A673 (cell line): ENCODE measurements around the gene COPS9. TPM values are rescaled to one million over a fixed set of nuclear protein-coding genes. Genes with fewer than 3 reads are reported as not detected.
A peak's percentile ranks its signal among the peaks of the same experiment; 100 is the strongest.

ENCODE experiments used
- Bru-seq: library from RNA; stranded (reverse); fragments of 400-500 nt; gene quantifications from one replicate; lab custom pipeline; 2021; lab: Mats Ljungman, UMichigan
- BruChase-seq, 2 experiments: library from RNA; stranded (reverse); fragments of 400-500 nt; gene quantifications; one replicate each; lab custom pipeline; 2021; lab: Mats Ljungman, UMichigan
- BruUV-seq: library from RNA; stranded (reverse); fragments of 400-500 nt; replicated peaks from 2 replicates; lab custom pipeline; 2021; lab: Mats Ljungman, UMichigan
- CTCF ChIA-PET: fragments of 300-600 bp; sonication (Branson Sonifier 250); formaldehyde crosslinking; loops from one replicate; lab custom pipeline; 2022; ENCODE audit warnings: antibody characterized with exemption; lab: Charles Lee
- POLR2A ChIA-PET: fragments of 300-600 bp; sonication (Branson Sonifier 250); formaldehyde crosslinking; loops from one replicate; lab custom pipeline; 2022; ENCODE audit warnings: antibody characterized with exemption; ENCODE audit not compliant: low non-redundant PET; lab: Charles Lee
- DNase-seq: peaks from one replicate; pipeline ENCODE4 v3.0.0-alpha.2; 2015; ENCODE audit warnings: low spot score
- H3K27ac ChIP-seq: fragments of 200-600 bp; sonication (generic); 2 replicates; pipeline ENCODE4 v1.5.1; 2016; ENCODE audit warnings: mixed run types, low read depth, mild to moderate bottlenecking, mixed read lengths, antibody characterized with exemption, low read length; ENCODE audit not compliant: poor library complexity, severe bottlenecking
- H3K27me3 ChIP-seq: fragments of 200-600 bp; sonication (generic); replicated peaks from 2 replicates; pipeline ENCODE4 v1.6.1; 2017; ENCODE audit warnings: mixed run types, low read depth, mild to moderate bottlenecking, mixed read lengths, antibody characterized with exemption, low read length; ENCODE audit not compliant: insufficient read depth, poor library complexity
- H3K36me3 ChIP-seq: fragments of 200-600 bp; sonication (generic); 2 replicates; pipeline ENCODE4 v1.6.1; 2016; ENCODE audit warnings: mixed run types, mild to moderate bottlenecking, mixed read lengths, antibody characterized with exemption, low read length; ENCODE audit not compliant: insufficient read depth, poor library complexity, severe bottlenecking
- H3K4me1 ChIP-seq: fragments of 200-600 bp; sonication (generic); 2 replicates; pipeline ENCODE4 v1.6.1; 2017; ENCODE audit warnings: mixed run types, mild to moderate bottlenecking, mixed read lengths, antibody characterized with exemption, low read length; ENCODE audit not compliant: insufficient read depth, poor library complexity, severe bottlenecking
- H3K4me3 ChIP-seq: fragments of 200-600 bp; sonication (generic); 2 replicates; pipeline ENCODE4 v1.5.1; 2016; ENCODE audit warnings: low read depth, mixed run types, mild to moderate bottlenecking, mixed read lengths, low read length; ENCODE audit not compliant: poor library complexity, severe bottlenecking
- H3K9me3 ChIP-seq: fragments of 200-600 bp; sonication (generic); 2 replicates; pipeline ENCODE4 v1.6.1; 2016; ENCODE audit warnings: mixed run types, low read depth, mild to moderate bottlenecking, mixed read lengths, antibody characterized with exemption, low read length; ENCODE audit not compliant: poor library complexity, severe bottlenecking
- CTCF ChIP-seq: fragments of 300-800, 200-600 bp; sonication (generic); conservative IDR thresholded peaks from 2 replicates; pipeline ENCODE4 v1.5.1; 2017; ENCODE audit warnings: low read depth, mild to moderate bottlenecking, antibody characterized with exemption, low read length, moderate library complexity, mixed read lengths
- EZH2 ChIP-seq: fragments of 200-600 bp; sonication (generic); IDR thresholded peaks from 2 replicates; pipeline ENCODE4 v1.6.1; 2017; ENCODE audit warnings: borderline replicate concordance, low read depth, mild to moderate bottlenecking, mixed read lengths, antibody characterized with exemption, low read length; ENCODE audit not compliant: poor library complexity, severe bottlenecking
- intact Hi-C: fragments of 100-400 bp; cut with micrococcal nuclease; formaldehyde crosslinking; loops from one replicate; pipeline ENCODE4 v1.10.0; 2022; ENCODE audit not compliant: unreplicated experiment
- long read RNA-seq: library from polyadenylated mRNA; stranded (forward); transcript quantifications from one replicate; pipeline ENCODE4 v2.0.0, GENCODE V29; 2022
- total RNA-seq: library from RNA; stranded (reverse); gene quantifications from 2 replicates; pipeline ENCODE4 v1.2.3, GENCODE V29; 2021

The COPS9 gene
- total RNA-seq (119 and 136 TPM in 2 replicates), Bru-seq, nascent RNA (percentile 70 among the genes with signal in this experiment), BruChase-seq, experiment 1, labeled RNA remaining after a 2-hour chase (percentile 57 among the genes with signal in this experiment), BruChase-seq, experiment 2, labeled RNA remaining after a 6-hour chase (percentile 61 among the genes with signal in this experiment)
- long read RNA-seq, transcript COPS9-205 (3 exons, 418 nt): major isoform, 54 of 55 reads
- long read RNA-seq, partial matches to known transcripts: 0 of 55 reads
- long read RNA-seq, other reads (novel, unspliced or antisense): 1 of 55 reads

GRCh38 chr2:240136013-240136670 is at the start of gene COPS9:
COPS9 (minus strand) TSS chr2:240136305; CDS start chr2:240136284, 21 bp downstream.
- no peak for TF ChIP-seq CTCF
- no peak for TF ChIP-seq EZH2
- intact Hi-C loops: no loop called here
- ChIA-PET POLR2A (no interaction called here), CTCF (no interaction called here)
- H3K27me3 ChIP-seq: no peaks in the 10 kb centered on the region
- H3K27ac ChIP-seq: peak within 1 kb of the TSS; percentile 79
- H3K36me3 ChIP-seq: peaks cover 13% of the 10 kb centered on the region
- peak; percentile 91 for DNase-seq
- no peaks in the 10 kb centered on the region for H3K9me3 ChIP-seq
- H3K4me3 ChIP-seq: peak within 1 kb of the TSS; percentile 85
- H3K4me1 ChIP-seq: peaks cover 5% of the 10 kb centered on the region
- no TSS peak for BruUV-seq

- no peak overlapping the region for H3K4me3 ChIP-seq
- no TSS peak for BruUV-seq
- H3K27ac ChIP-seq: no peak overlapping the region
- intact Hi-C loops: no loop called here
- TF ChIP-seq EZH2 (no peak), CTCF (no peak)
- no peaks in the 10 kb centered on the region for H3K36me3 ChIP-seq
- no peak for DNase-seq
- POLR2A ChIA-PET: no interaction called here
- CTCF ChIA-PET: no interaction called here
- H3K27me3 ChIP-seq: peaks cover 18% of the 10 kb centered on the region
- no peaks in the 10 kb centered on the region for H3K4me1 ChIP-seq
- H3K9me3 ChIP-seq: no peaks in the 10 kb centered on the region
These were observed 48.6 kb upstream of the COPS9 start for GRCh38 chr2:240184656-240185055.

GRCh38 chr2:240183875-240184590 is 47.9 kb upstream of the COPS9 start:
- ChIA-PET POLR2A (no interaction called here), CTCF (no interaction called here)
- Histone ChIP-seq H3K4me3 (no peak overlapping the region), H3K9me3 (no peaks in the 10 kb centered on the region), H3K36me3 (no peaks in the 10 kb centered on the region), H3K4me1 (no peaks in the 10 kb centered on the region), H3K27me3 (peaks cover 15% of the 10 kb centered on the region), H3K27ac (no peak overlapping the region)
- no peak for TF ChIP-seq CTCF
- no TSS peak for BruUV-seq
- intact Hi-C loops: no loop called here
- no peak for DNase-seq
